ENCODE results near the gene PODN. TPM values are rescaled to one million over a fixed set of nuclear protein-coding genes. Genes with fewer than 3 reads are reported as not detected.

PODN gene
- total RNA-seq, 4 donors from 2014 or later = 5.1 to 107 (median 19.0) TPM

- WGBS, 2 donors = 92% methylated on average over 12 to 15 of the region's 20 CpGs
- Histone ChIP-seq H3K4me1 (peaks cover 0 to 10% (median 0%) of the 10 kb centered on the region in 3 donors), H3K27me3 (no peaks in the 10 kb centered on the region), H3K27ac (no peak overlapping the region), H3K9me3 (peaks cover 0 to 4% (median 0%) of the 10 kb centered on the region in 3 donors), H3K4me3 (no peak overlapping the region), H3K36me3 (no peaks in the 10 kb centered on the region)
- DNase-seq = no peak
- intact Hi-C loops (cut with DNase I) = no loop called here
- no peak for TF ChIP-seq CTCF (IDR thresholded peaks at IDR 0.05)
- TF ChIP-seq POLR2A (IDR thresholded peaks at IDR 0.05) = no peak
Measured at GRCh38 chr1:53093778-53094532, 31.9 kb downstream of the PODN start.

- Histone ChIP-seq H3K36me3 (no peaks in the 10 kb centered on the region), H3K27me3 (no peaks in the 10 kb centered on the region), H3K4me3 (no peak overlapping the region), H3K9me3 (peaks cover 0 to 4% (median 0%) of the 10 kb centered on the region in 3 donors), H3K4me1 (peaks cover 0 to 10% (median 0%) of the 10 kb centered on the region in 3 donors), H3K27ac (no peak overlapping the region)
- no peak for DNase-seq
- TF ChIP-seq CTCF (IDR thresholded peaks at IDR 0.05) = no peak
- no peak for TF ChIP-seq POLR2A (IDR thresholded peaks at IDR 0.05)
- intact Hi-C loops (cut with DNase I) = no loop called here
- 61% methylated on average over 5 of the region's 13 CpGs; no CpG with 5 or more reads in 1 of the 2 donors for WGBS, 2 donors
Measured at GRCh38 chr1:53094533-53094919, 32.5 kb downstream of the PODN start.

GRCh38 chr1:53104289-53104913, 42.4 kb downstream of the PODN start:
- H3K27me3 ChIP-seq = no peaks in the 10 kb centered on the region
- 58 to 66% methylated on average over 8 of the region's 8 CpGs for WGBS, 2 donors
- H3K36me3 ChIP-seq = no peaks in the 10 kb centered on the region
- intact Hi-C loops (cut with DNase I) = no loop called here
- H3K9me3 ChIP-seq = no peaks in the 10 kb centered on the region
- H3K27ac ChIP-seq = no peak overlapping the region
- no peak for DNase-seq
- H3K4me3 ChIP-seq = no peak overlapping the region
- TF ChIP-seq CTCF (IDR thresholded peaks at IDR 0.05) (no peak), POLR2A (IDR thresholded peaks at IDR 0.05) (no peak)
- peaks cover 0 to 10% (median 6%) of the 10 kb centered on the region in 3 donors for H3K4me1 ChIP-seq

- intact Hi-C loops (cut with DNase I) = no loop called here
- no peak overlapping the region for H3K27ac ChIP-seq
- DNase-seq = no peak
- H3K9me3 ChIP-seq = no peaks in the 10 kb centered on the region
- H3K4me1 ChIP-seq = peaks cover 0 to 31% (median 15%) of the 10 kb centered on the region in 3 donors
- WGBS, 2 donors = 90 to 91% methylated on average over 7 of the region's 7 CpGs
- no peaks in the 10 kb centered on the region for H3K36me3 ChIP-seq
- no peak overlapping the region for H3K4me3 ChIP-seq
- TF ChIP-seq CTCF (IDR thresholded peaks at IDR 0.05) (no peak), POLR2A (IDR thresholded peaks at IDR 0.05) (no peak)
- no peaks in the 10 kb centered on the region for H3K27me3 ChIP-seq
Measured at GRCh38 chr1:53107090-53107489, 45.1 kb downstream of the PODN start.

GRCh38 chr1:53107570-53108322, 45.7 kb downstream of the PODN start:
- Histone ChIP-seq H3K27ac (no peak overlapping the region), H3K9me3 (no peaks in the 10 kb centered on the region), H3K4me3 (no peak overlapping the region), H3K27me3 (no peaks in the 10 kb centered on the region), H3K4me1 (peaks cover 0 to 31% (median 15%) of the 10 kb centered on the region in 3 donors), H3K36me3 (no peaks in the 10 kb centered on the region)
- 72 to 74% methylated on average over 14 to 15 of the region's 15 CpGs for WGBS, 2 donors
- no peak for TF ChIP-seq CTCF (IDR thresholded peaks at IDR 0.05)
- TF ChIP-seq POLR2A (IDR thresholded peaks at IDR 0.05) = no peak
- DNase-seq = no peak
- intact Hi-C loops (cut with DNase I) = no loop called here

Measured in esophagus squamous epithelium (tissue), 5 donors.